KOPT-K1 (cell line): ENCODE data around the gene DLL1.

Source experiments
- H3K27ac ChIP-seq: fragments of 200-600 bp; sonication (generic); 2 replicates; pipeline ENCODE4 v1.5.1; 2016; ENCODE audit warnings: antibody characterized with exemption, mild to moderate bottlenecking, low read depth, low read length; ENCODE audit not compliant: poor library complexity, severe bottlenecking
- H3K36me3 ChIP-seq: fragments of 200-600 bp; sonication (generic); 2 replicates; pipeline ENCODE4 v1.5.1; 2017; ENCODE audit warnings: antibody characterized with exemption, mild to moderate bottlenecking, low read length, moderate library complexity; ENCODE audit not compliant: insufficient read depth
- H3K9me3 ChIP-seq: fragments of 200-600 bp; sonication (generic); 2 replicates; pipeline ENCODE4 v1.5.1; 2017; ENCODE audit warnings: antibody characterized with exemption, low read length, mild to moderate bottlenecking; ENCODE audit not compliant: insufficient read depth, poor library complexity, severe bottlenecking

DLL1 gene

DNA sequence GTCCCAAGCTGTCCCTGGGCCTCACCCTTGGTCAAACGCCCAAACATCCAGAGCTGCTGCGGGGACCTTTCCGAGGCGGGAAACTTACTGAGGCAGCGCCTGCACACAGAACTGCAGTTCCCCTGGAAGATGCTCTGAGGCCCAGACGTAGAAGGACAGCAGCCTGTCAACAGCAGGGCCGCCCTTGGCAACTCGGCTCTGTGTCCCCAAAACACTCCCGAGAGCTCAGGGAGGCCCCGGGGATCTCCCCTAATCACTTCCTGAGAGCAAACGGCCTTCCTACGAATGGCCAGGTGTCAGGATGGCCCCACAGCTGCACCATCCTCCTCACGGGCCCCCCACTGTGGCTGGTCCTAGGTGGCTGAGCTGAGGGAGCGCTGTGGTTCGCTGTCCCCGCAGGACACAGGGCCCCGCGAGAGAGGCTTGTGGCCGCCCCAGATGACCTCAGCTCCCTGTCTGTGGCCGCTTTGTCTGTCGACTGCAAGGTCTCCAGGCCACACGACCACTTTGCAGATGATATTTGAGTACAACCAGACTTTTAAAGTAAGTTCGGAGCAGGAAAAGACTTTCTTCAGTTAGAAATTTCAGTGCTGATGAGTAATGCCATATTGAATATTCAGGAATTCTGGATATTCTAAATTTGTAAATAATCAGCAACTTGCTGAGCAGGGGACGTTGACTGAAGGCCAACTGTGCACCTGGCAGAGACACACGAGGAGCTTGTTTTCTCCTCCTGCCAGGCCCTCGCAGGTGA is 46.0 kb downstream of the DLL1 start:
- no peaks in the 10 kb centered on the region for H3K36me3 ChIP-seq
- no peaks in the 10 kb centered on the region for H3K9me3 ChIP-seq
- no peak overlapping the region for H3K27ac ChIP-seq

DNA sequence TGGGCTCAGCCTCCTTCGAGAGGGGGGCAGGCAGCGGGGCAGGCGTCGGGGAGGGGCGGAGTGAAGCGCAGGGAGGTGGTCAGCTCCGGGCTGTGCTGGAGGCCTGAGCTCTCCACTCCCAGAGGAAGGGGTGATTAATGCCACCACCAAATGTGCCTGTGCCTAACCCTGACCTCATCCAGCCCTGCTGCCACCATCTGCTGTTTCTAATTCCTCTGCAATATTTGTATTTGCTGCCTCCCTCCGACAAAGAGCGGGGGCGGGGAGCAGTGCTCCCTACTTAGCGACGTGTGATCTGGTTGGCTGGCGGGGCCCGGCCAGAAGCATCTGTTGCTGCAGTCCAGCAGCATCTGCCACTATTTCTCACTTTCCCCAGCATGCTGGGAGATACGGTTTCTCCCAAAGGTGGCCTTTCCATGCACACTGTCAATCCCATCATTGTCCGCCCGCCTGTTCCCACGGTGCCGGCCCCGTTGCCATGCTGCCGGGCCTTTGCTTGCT is 47.0 kb downstream of the DLL1 start:
- Histone ChIP-seq H3K36me3 (no peaks in the 10 kb centered on the region), H3K27ac (no peak overlapping the region), H3K9me3 (no peaks in the 10 kb centered on the region)

- Histone ChIP-seq H3K36me3 (no peaks in the 10 kb centered on the region), H3K27ac (no peak overlapping the region)
Measured at GRCh38 chr6:170243386-170243785, 47.5 kb downstream of the DLL1 start.

GRCh38 chr6:170238741-170239565 is 51.9 kb downstream of the DLL1 start:
- H3K27ac ChIP-seq = no peak overlapping the region
- no peaks in the 10 kb centered on the region for H3K36me3 ChIP-seq
- H3K9me3 ChIP-seq = no peaks in the 10 kb centered on the region

More at GRCh38 chr6:170243386-170243785, 47.5 kb downstream of the DLL1 start:
- no peaks in the 10 kb centered on the region for H3K9me3 ChIP-seq

DNA sequence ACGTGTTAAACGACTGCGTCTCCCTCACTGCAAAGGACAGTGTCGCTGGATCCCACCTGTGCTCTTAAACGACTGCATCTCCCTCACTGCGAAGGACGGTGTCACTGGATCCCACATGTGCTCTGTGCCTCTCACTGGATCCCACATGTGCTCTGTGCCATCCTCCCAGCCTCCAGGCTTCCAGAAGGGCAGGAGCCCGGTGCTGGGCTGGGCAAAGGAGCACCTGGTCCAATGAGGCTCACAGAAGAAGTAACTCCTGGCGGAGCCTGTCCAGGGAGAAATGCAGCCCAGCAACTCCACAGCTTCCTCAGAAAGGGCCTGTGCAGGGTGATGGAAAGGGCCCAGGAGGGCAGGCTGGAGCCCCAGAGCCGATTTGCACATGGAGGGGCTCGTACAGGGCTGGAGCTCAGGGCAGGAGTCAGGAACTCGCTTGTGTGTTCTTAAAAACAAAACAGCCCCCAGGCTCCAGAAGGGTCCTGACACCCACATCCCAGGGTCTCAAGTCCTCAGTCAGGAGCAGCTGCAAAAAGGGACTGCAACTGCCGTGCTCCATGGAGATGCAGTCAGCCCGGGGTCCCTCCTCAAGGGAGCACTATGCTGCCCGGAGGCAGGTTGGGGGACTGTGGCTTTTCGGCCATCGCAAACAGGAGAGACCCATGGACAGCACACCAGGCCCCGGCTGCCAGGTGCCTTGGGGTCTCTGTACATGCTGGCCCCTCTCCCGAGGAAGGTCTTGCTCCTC is 52.7 kb downstream of the DLL1 start:
- no peaks in the 10 kb centered on the region for H3K36me3 ChIP-seq
- H3K9me3 ChIP-seq = no peaks in the 10 kb centered on the region
- no peak overlapping the region for H3K27ac ChIP-seq

GRCh38 chr6:170236131-170236836 is 54.6 kb downstream of the DLL1 start:
- no peak overlapping the region for H3K27ac ChIP-seq

DNA sequence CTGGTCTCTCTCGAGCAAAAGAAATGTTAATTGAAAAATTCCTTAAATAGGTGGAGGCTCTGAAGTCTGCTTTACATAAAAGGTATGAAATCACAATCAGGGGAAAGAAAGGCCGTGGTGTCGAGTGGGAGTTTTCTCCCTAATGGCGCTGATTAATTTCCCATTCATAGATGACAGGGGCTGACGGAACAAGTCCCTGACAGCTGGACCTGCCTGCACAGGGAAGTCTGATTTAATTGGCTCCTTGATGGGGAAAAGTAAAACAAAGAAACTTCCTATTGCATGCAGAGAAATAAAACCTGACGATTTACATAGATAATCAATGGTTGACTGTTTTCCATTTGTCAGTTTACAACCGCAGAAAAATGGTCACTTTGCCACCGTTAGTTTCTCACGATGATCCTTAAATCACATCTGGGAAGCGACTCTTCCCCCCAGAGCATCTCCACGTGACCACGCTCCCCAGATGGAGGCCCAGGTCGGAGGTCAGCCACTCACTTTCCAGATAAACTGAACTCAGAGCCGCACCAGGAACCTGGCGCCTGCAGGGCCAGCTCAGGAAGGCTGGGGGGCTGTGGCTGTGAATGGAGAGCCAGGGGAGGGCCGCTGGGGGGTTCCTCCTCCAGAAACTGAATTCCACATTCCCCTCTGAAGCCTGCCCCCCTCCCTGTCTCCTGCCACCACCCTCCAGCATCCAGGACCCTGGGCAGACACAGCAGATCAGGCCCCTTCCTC is 55.3 kb downstream of the DLL1 start:
- no peak overlapping the region for H3K27ac ChIP-seq
- H3K9me3 ChIP-seq = no peaks in the 10 kb centered on the region
- no peaks in the 10 kb centered on the region for H3K36me3 ChIP-seq

More at GRCh38 chr6:170236131-170236836, 54.6 kb downstream of the DLL1 start:
- Histone ChIP-seq H3K9me3 (no peaks in the 10 kb centered on the region), H3K36me3 (no peaks in the 10 kb centered on the region)

- Histone ChIP-seq H3K36me3 (no peaks in the 10 kb centered on the region), H3K9me3 (no peaks in the 10 kb centered on the region)
Measured at GRCh38 chr6:170234419-170234818, 56.5 kb downstream of the DLL1 start.

GRCh38 chr6:170233286-170234205 is 57.3 kb downstream of the DLL1 start:
- H3K36me3 ChIP-seq = no peaks in the 10 kb centered on the region
- H3K27ac ChIP-seq = no peak overlapping the region
- no peaks in the 10 kb centered on the region for H3K9me3 ChIP-seq

More at GRCh38 chr6:170234419-170234818, 56.5 kb downstream of the DLL1 start:
- H3K27ac ChIP-seq = no peak overlapping the region
